HG03097 (cell line): ENCODE measurements around the gene RELL2.

ENCODE experiments used
- ATAC-seq: cut with Tn5 transposase; IDR thresholded peaks from one replicate; pipeline ENCODE4 v1.9.1; 2021; ENCODE audit not compliant: unreplicated experiment, low FRiP score

RELL2 gene

DNA sequence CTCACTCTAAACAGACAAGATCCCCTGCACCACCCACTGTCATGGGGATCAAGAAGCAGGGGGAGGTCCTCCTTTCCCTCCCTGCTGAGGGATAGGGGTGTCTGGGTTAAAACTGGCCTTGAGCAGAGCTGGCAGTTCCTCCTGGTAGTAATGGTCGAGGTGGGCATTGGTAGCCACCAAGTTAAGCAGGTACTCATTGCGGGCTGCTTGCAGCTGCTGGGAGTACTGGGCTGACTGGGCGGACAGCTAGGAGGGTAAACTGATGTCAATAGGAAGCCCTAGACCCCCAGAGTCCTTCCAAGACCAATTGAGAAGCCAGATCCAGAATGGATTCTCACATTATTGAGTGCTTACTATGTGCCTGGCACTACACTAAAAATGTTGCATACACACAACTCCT lies 11.1 kb downstream of the RELL2 start:
- no peak for ATAC-seq

DNA sequence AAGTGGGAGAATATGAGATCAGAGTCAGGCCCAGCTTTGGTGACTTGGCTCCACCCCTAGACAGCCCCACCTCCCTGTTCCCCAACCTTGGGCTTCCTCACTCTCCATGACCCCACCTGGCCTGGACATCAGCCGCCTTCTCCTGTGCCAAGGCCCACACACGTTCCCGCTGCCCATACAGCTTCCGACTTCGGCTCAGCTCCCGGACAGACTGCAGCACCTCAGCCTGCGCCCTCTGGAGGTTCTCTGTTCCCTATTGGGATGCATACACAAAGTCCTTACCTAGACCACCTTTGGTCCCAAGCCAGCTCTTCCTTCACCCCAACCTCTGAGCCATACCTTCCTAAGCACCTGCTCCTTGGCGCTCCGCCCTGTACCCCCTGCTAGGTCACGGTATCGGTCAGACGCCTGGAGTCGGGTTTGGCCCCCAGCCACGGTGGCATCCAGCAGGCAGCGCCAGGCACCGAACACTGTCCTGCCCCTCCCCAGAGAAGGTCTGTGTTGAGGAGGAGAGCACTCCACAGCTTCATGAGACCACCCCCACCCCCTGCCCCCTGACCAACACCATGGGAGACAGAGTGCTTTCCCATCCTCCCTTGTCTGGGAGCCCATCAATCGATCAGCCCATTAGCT lies 12.4 kb downstream of the RELL2 start:
- ATAC-seq = no peak

DNA sequence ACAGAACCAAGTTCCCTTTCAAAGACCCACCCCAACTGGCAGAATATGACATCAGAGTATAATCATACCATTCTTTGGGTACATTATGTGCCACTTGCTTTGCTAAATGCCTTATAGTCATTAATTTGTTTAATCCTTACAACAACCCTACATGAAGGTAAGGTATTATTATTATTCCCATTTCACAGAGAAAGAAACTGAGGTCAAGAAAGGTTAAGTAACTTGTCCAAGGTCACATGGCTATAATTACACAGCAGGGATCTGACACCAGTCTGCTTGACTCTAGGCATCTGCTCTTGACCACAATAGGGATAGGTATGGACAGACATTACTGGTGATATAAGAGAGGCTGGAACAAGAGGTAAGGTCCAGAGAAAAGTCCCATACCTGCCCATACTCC lies 13.2 kb downstream of the RELL2 start:
- no peak for ATAC-seq

DNA sequence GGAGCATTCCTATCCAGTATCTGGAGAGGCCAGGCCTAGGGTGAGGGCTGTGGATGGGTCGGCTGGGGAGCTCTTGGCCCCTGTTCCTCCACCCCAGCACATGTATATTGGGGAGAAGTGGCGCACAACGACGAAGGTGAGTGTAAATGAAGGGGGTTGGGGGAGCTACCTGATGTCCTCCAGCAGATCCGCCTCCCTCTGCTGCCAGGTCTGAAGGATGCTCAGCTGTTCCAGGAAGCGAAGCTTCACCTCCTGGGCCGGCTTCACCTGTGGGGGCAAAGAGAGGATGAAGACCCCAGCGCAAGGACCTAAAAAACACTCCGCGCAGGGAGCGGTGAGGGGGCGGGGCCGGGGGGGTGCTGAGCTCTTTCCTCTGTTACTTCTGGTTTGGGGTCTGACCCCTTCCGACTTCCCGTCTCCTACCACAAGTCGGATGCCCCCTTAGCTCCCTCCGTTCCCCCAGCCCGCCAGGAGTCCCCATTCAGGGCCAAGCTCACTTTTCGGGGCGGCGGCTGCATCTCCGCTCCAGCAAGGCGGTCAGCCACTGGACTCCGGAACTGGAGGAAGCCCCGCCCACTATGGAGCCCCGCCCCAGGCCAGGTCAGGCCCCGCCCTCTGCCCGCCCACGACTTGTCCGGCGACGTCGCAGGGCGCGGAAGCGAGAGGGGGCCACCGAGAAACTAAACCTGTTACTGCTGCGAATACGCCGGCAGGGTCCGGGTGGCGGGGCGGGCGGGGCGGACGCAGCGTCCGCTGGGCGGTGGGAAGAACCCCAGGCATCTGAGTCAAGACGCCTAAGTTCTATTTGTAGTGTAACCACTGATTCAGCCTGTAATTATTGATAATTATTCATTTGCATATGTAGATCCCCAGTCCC lies 14.3 kb downstream of the RELL2 start, which contains the start of gene FCHSD1:
TSS of gene FCHSD1 (minus strand) at position 568 of the 877 bp plus-strand sequence. CDS start at position 518, 50 bp downstream.
- peak; percentile 90 for ATAC-seq

DNA sequence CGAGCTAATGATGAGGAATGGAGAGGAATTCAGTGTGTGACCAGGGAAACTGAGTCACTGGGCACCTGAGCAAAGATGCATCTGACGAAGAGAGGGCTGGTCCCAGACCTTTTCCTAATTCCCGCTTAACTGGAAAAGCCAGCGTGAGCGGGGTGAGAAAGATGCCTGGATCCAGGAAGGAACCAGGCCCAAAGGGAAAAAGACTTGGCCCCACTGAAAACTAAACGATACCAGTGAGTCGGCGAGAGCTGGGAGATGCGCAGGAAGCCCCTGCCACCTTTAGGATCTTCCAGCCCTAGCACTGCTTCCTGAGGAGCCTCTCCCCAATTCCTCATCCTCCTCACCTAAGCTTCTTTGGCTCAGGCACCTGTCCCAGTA lies 14.9 kb downstream of the RELL2 start:
- ATAC-seq = no peak

DNA sequence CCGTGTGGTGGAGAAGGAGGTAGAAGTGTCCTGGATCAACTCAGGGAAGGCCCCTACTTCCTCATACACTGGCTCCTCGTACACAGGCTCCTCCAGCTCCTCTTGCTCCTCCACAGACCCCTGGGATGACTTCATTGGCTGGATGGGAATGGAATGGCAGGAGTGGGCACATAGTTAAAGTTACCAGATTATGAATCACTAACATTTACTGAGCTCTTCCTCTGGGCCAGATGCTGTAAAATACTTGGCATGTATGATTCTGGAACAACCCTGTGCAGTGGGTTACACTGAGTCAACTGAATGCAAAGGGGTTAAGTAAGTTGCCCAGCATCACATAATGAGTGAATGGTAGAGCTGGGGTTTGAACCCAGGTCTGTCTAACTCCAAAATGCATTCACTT lies 17.5 kb downstream of the RELL2 start:
- ATAC-seq = no peak

DNA sequence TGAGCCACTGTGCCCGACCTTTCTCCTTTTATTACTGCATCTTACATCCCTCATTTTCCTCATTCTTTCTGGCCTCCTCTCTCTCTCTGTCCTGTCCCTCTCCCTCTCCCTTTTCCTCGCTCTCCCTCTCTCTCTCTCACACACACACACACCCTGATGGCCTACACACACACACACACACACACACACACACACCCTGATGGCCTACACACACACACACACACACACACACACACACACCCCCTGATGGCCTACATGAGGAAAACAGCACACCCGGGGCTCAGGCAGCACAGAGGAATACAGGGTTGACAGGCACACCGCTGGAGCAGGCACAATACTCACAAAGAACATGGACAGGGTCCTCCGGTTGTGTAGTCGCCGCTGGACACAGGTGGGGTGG lies 18.2 kb downstream of the RELL2 start:
- no peak for ATAC-seq

DNA sequence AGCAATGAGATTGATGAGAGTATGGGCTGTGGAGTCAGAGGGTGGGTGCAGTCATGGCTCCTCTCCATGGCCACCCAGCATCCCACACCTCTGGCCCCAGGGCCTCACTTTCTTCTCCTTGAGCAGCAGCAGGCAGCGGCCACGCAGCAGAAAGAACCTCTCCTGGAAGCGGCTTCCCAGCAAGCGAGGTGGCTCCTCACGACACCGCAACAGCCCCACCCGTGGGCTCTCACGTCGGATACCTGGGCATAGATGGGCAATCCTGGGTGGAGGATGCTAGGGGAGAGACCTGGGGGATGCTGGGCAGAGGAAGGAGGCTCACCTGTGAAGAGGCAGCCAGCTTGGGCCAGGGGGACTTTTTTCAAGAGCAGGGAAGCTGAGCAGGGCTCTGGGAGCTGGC lies 19.6 kb downstream of the RELL2 start:
- no peak for ATAC-seq

DNA sequence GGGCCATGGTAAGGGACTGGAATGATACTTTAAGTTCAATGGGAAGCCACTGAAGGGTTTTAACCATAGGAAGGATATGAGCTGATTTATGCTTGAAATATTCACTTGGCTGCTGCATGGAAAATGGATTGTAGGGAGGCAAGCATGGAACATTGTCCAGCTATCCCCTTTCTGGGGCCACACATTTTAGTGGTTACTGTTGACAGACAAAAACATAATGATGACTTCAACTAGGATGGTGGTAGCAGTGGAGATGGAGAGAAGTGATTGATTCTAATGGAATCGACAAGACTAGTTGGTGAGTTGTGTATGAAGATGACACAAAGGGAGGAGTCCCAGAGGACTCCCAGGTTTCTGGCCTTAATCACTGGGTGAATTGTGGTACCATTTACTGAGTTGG lies 20.6 kb downstream of the RELL2 start:
- no peak for ATAC-seq

DNA sequence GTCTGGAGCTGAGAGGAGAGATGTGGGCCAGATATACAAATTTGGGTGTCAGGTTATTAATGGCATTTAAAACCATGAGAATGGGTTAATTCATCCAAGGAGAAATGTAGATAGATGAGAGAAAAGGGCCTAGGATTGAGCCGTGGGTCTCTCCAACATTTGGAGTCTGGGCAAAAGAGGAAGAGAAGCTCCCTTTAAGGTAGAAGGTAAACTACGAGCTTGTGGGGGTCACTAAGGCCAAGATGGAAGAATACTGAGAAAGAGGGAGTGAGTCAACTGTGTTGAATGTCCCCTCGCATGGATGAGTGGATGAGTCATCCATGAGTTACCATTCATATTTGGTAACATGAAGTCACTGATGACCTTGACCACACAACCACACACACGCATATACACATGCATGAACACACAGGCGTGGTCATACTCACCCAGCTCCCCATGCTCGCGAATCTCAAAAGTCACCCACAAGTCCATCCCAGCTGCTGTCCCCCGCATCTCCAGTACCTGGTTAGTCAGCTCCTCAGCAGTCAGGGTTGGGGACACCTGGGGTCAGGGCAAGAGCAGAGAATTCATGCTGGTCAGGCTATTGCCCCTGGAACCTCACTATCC lies 21.2 kb downstream of the RELL2 start:
- no peak for ATAC-seq

DNA sequence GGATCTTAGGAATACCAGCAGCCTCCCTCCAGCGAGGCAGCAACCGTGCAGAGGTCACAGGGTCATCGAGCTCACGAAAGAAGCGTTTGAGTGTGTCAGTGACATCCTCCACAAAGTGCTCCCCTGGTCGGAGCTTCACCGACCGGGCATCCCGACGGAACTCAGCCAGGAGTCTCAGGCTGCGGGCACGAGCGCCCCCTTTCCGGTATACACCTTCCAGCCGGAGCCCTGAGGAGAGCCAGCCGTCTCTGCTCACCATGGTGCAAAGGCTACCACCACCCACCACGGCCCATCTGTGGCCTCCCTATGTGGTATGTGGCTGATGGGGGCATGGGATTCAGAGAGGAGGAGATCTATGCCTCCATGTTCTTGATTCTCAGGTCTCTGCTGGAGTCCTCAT lies 25.2 kb downstream of the RELL2 start:
- ATAC-seq = no peak

DNA sequence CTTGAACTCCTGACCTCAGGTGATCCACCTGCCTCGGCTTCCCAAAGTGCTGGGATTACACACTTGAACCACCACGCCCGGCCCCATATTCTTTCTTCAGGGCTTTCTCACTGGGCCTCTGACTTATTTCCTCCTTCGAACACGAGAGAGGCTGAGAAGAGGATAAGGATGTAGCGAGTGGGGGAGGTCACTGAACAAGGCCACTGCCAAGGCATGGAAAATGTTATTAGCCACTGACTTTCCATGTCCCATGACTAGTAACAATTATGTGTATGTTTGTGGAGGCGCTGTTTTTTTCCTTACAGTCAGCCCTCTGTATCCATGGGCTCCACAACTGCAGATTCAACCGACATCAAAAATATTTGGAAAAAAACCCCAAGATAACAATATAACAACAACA lies 26.7 kb downstream of the RELL2 start:
- ATAC-seq = no peak

DNA sequence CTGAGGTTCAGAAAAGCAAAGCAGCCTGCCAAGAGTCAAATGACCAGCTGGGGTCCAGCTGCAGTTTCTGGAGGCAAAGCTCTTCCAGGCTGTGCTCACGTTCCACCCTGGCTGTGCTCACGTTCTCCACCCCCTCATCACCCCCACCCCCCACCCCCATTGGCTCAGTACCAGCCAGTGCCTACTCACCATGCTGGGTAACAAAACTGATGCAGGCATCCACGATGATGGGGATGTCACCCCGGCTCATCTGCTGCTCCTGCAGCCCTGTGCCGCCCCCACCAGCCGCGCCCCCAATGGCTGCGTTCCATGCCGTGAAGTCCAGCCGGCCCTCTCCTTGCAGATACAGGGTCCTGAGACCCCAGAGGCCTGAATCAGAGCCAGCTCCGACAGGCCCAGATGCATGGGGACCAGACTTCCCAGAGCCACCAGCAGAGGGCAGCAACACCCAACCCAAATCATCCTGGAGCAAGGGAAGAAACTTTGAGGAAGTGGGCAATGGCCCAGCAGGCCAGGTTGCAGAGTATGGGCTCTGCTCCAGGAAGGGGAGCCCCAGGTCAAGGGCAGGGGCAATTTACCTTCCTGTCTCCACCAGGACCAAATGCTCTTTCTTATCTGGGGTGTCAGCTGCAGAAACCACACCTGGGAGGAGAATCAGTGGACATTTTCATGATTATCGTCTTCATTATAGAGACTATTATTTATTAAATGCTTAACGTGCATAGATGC lies 28.1 kb downstream of the RELL2 start:
- ATAC-seq = peak; percentile 97

DNA sequence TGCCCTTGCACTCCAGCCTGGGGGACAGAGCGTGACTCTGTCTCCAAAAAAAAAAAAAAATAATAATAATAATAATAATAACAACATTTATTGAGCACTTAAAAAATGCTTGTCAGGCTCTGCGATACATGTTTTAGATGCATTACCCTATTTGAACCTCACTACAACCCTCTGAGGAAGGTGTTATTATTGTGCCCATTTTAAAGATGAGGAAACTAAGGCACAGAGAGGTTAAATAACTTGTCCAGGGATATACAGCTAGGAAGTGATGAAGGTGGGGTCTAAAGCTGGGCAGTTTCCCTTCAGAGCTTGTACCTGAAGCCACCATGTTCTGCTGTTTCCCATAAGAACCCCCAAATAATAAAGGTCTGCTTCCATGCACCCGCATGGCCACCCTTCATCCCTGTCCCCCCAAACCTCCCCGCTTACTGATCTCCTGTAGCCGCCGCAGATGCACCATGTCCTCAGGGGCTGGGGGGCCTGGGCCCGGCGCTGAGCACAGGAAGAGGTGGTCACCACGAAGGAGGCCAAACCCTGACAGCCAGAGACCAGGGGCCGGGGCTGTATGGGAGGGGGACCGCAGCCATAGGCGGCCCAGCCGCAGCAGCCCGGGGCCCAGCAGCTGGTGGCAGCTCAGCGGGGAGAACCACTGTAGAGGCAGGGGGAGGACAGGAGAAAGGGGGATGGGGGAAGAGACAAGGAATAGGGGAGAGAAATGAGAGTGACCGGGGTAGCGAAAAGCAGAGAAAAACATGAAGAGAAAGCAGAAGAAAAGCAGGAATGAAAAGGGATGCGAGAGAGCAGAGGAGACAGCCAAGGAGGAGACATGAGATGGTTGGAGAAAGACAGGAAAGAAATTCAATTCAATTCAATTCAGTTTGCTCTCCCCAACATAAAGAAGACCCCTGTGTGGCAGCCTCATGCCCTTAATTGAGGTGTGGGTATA lies 29.5 kb downstream of the RELL2 start:
- no peak for ATAC-seq

DNA sequence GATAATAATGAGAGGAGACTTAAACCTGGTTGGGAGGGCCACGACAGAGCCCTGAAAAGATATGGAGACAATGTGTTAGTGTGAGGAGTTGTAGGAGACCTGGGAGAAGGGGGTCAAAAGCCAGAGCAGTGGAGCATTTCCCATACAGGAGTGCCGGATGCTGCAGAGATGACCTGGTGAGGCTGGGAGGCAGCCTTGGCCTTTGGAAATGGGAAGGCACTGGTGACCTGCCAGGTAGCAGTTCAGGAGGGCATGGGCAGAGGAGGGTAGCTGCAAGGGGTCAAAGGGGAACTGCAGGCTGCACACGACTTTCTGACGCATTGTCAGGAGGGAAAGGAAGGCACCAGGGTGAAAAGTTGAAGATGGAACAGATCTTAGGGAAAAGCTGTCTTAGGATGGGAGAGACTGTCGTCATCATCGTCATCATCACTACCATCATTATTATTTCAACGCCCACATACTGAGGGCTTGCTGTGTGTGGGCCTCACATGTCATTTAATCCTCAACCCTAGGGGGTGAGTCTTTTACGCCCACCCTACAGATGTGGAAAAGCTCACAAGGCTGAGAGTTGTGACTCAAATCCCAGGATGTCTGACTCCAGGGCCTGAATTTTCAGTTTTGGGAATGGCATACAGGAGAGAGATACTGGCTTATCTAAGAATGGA lies 31.9 kb downstream of the RELL2 start:
- no peak for ATAC-seq

DNA sequence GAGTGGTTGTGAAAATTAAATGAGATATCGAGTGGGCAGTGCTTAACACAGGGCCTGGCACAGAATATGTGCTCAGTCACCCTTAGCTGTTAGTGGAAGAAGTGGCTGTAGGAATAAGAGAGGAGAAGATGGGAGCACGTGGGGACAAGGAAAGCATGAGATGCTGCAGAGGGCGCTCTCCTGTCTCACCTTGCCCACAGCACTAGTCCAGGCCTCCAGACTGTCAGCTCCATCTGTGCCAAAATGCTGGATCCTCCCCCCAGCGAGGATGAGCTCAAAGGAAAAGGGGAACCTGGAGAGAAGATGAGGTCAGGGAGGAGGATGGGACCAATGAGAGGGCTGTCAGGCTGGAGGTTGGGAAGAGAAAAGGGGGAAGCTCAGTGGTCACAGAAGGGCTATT lies 32.7 kb downstream of the RELL2 start:
- no peak for ATAC-seq

DNA sequence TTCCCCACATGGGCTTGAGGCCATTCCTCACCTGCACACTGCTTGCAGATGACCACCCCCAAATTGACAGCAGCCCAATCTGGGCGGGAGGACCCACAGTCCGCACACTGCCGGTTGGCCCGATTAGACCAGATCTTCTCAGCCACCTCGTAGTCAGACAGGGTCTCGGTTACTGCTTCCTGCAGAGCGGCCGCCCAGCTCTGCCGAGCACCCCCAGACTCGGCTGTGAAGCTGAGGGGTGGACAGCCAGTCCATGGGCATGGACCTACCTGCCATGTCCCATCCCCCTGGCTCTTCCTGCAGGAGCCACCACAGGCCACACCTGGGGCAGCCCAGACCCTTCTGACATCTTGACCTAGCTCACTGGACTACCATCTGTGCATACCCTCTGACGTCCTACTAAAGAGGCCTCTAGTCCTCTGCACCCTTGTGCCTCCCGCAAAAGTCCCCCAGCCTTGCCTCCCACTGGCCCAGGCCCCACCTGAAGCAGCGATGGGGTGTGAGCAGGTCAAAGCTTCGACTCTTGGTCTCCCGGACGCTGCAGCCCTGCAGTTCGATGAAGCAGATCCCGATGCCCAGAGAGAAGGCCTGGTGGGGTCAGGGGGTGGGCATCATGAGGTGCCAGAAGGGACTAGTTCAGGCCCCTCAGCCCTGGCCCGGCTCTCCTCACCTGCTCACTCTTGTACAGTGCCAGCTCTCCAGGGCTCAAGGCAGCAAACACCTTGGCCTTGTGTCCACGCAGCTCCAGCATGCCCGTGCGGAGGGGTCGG lies 35.5 kb downstream of the RELL2 start:
- ATAC-seq = no peak
